ENCODE measurements around the gene ZMIZ2. TPM values are rescaled to one million over a fixed set of nuclear protein-coding genes. Genes with fewer than 3 reads are reported as not detected.
A peak's percentile ranks its signal among the peaks of the same experiment; 100 is the strongest.

ZMIZ2 gene
- polyA plus RNA-seq, 1 donor (not counting 4 experiments of a cell fraction or from before 2014, with no cell fraction given) = 3.2 TPM

DNA sequence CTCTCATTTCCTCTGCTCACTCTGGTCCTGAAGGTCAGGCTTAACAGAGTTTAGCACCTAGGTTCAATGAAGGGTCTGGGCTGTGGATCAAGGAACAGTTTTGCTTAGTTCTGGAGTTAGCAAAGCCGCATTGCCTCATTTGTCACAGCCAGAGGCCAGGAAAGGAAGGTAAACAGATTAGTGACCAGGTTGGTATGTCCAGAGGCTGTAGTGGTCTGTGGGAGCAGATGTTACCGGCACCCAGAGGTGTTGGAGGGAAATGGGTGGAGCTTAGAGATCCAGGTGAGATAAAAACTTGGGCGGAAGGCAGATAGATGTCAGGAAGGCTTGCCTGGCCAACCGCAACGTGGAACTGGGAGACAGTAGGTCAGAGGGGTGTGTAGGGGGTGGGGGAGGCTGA, 36.6 kb upstream of the ZMIZ2 start:
- Histone ChIP-seq H2AFZ (ENCODE audit: control insufficient read depth, low read length) (no peak overlapping the region), H3K36me3 (ENCODE audit: control insufficient read depth in 2 of 2, extremely low read depth in 1 of 2, insufficient read depth in 2 of 2, low read length in 2 of 2) (peaks cover 7 to 10% of the 10 kb centered on the region in 2 experiments), H3K9me3 (ENCODE audit: control insufficient read depth, low read depth, low read length) (no peaks in the 10 kb centered on the region), H3K27me3 (ENCODE audit: control insufficient read depth, extremely low read depth, insufficient read depth, low read length) (no peaks in the 10 kb centered on the region), H3K4me3 (ENCODE audit: control insufficient read depth in 2 of 3, extremely low read depth in 1 of 3, insufficient read depth in 2 of 3, low read depth in 1 of 3, low read length in 3 of 3) (no peak overlapping the region), H3K4me1 (ENCODE audit: control insufficient read depth, extremely low read depth, insufficient read depth, low read length) (peaks cover 11% of the 10 kb centered on the region), H4K20me1 (ENCODE audit: control insufficient read depth, extremely low read depth, insufficient read depth, low read length) (no peaks in the 10 kb centered on the region), H3K27ac (ENCODE audit: control insufficient read depth, insufficient read depth, low read length) (no peak overlapping the region), H3K4me2 (ENCODE audit: control insufficient read depth, extremely low read depth, insufficient read depth, low read depth, low read length) (no peak overlapping the region), H3K79me2 (ENCODE audit: control insufficient read depth, insufficient read depth, low read length) (no peaks in the 10 kb centered on the region), H3K9me1 (ENCODE audit: control insufficient read depth, extremely low read depth, insufficient read depth, low read length) (no peaks in the 10 kb centered on the region), H3K9ac (ENCODE audit: control insufficient read depth, extremely low read depth, insufficient read depth, low read length) (no peak overlapping the region)
- peak; percentile 26 for FAIRE-seq
- TF ChIP-seq, protein P1, sequence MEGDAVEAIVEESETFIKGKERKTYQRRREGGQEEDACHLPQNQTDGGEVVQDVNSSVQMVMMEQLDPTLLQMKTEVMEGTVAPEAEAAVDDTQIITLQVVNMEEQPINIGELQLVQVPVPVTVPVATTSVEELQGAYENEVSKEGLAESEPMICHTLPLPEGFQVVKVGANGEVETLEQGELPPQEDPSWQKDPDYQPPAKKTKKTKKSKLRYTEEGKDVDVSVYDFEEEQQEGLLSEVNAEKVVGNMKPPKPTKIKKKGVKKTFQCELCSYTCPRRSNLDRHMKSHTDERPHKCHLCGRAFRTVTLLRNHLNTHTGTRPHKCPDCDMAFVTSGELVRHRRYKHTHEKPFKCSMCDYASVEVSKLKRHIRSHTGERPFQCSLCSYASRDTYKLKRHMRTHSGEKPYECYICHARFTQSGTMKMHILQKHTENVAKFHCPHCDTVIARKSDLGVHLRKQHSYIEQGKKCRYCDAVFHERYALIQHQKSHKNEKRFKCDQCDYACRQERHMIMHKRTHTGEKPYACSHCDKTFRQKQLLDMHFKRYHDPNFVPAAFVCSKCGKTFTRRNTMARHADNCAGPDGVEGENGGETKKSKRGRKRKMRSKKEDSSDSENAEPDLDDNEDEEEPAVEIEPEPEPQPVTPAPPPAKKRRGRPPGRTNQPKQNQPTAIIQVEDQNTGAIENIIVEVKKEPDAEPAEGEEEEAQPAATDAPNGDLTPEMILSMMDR (optimal IDR thresholded peaks at IDR 0.05 in 1 of 3, IDR thresholded peaks at IDR 0.05 in 1 of 3, conservative IDR thresholded peaks at IDR 0.05 in 1 of 3; ENCODE audit: extremely low read depth in 1 of 3, insufficient read depth in 2 of 3, low read length in 3 of 3) = no peak
- TF ChIP-seq EZH2 (IDR thresholded peaks at IDR 0.05; ENCODE audit: low read length) = no peak
- dilution Hi-C loops (cut with MboI; ENCODE audit: extremely low pct_ligation_motif_present, low sequenced_read_pairs) = no loop called here
- no peak for DNase-seq (ENCODE audit: low read depth, low spot score)

DNA sequence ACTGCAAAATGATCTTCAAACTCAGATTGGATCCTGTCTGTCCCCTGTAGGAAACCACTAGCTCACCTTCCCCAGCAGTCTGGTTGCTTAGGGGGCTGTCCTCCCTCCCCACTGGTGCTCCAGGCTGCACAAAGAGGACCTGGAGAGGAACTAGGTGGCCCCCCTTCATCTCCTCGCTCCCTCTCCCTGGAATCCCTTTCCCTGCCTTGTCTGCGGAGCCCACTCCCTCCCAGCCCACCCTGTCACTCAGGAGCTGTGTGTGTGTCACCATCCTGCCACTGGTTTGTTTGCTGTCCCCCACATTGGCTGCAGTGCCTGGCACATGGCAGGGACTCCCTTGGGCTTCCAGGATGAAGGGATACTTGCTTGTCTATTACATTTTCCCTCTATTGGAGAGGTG, 35.5 kb upstream of the ZMIZ2 start:
- Histone ChIP-seq H3K27me3 (ENCODE audit: control insufficient read depth, extremely low read depth, insufficient read depth, low read length) (no peaks in the 10 kb centered on the region), H2AFZ (ENCODE audit: control insufficient read depth, low read length) (no peak overlapping the region), H3K4me1 (ENCODE audit: control insufficient read depth, extremely low read depth, insufficient read depth, low read length) (peaks cover 11% of the 10 kb centered on the region), H3K9ac (ENCODE audit: control insufficient read depth, extremely low read depth, insufficient read depth, low read length) (no peak overlapping the region), H3K79me2 (ENCODE audit: control insufficient read depth, insufficient read depth, low read length) (no peaks in the 10 kb centered on the region), H3K27ac (ENCODE audit: control insufficient read depth, insufficient read depth, low read length) (no peak overlapping the region), H3K4me3 (ENCODE audit: control insufficient read depth in 2 of 3, extremely low read depth in 1 of 3, insufficient read depth in 2 of 3, low read depth in 1 of 3, low read length in 3 of 3) (no peak overlapping the region), H3K4me2 (ENCODE audit: control insufficient read depth, extremely low read depth, insufficient read depth, low read depth, low read length) (no peak overlapping the region), H3K9me1 (ENCODE audit: control insufficient read depth, extremely low read depth, insufficient read depth, low read length) (no peaks in the 10 kb centered on the region), H3K36me3 (ENCODE audit: control insufficient read depth in 2 of 2, extremely low read depth in 1 of 2, insufficient read depth in 2 of 2, low read length in 2 of 2) (peaks cover 0 to 3% of the 10 kb centered on the region in 2 experiments), H3K9me3 (ENCODE audit: control insufficient read depth, low read depth, low read length) (no peaks in the 10 kb centered on the region), H4K20me1 (ENCODE audit: control insufficient read depth, extremely low read depth, insufficient read depth, low read length) (no peaks in the 10 kb centered on the region)
- FAIRE-seq (no peak), DNase-seq (ENCODE audit: low read depth, low spot score) (no peak)
- dilution Hi-C loops (cut with MboI; ENCODE audit: extremely low pct_ligation_motif_present, low sequenced_read_pairs) = no loop called here
- TF ChIP-seq, protein P1 (optimal IDR thresholded peaks at IDR 0.05 in 1 of 3, IDR thresholded peaks at IDR 0.05 in 1 of 3, conservative IDR thresholded peaks at IDR 0.05 in 1 of 3; ENCODE audit: extremely low read depth in 1 of 3, insufficient read depth in 2 of 3, low read length in 3 of 3) = no peak
- no peak for TF ChIP-seq EZH2 (IDR thresholded peaks at IDR 0.05; ENCODE audit: low read length)

All from keratinocyte (primary cell).